Hematopoietic multipotent progenitor cell (in vitro differentiated cells): ENCODE results near the gene VAV1. TPM values are rescaled to one million over a fixed set of nuclear protein-coding genes. Genes with fewer than 3 reads are reported as not detected.

Experiments
- DNase-seq, 3 donors: peaks; one replicate each; pipeline ENCODE4 v3.0.0-alpha.2; 2011 to 2015; ENCODE audit warnings: low read depth in 2 of 3, low spot score in 2 of 3
- total RNA-seq: library from RNA; depleted of rRNA; stranded (reverse); fragments of >200 nt; gene quantifications from one replicate; pipeline ENCODE4 v1.2.3, GENCODE V29; 2012

Gene VAV1
- total RNA-seq, 1 donor, result 77.0 TPM

GRCh38 chr19:6877766-6878165, 105.3 kb downstream of the VAV1 start:
- no peak for DNase-seq

- DNase-seq, result no peak
Observed at GRCh38 chr19:6886277-6886897, 113.9 kb downstream of the VAV1 start.

- peak in 2 of 3 donors; percentile 35 to 66 for DNase-seq
Observed at GRCh38 chr19:6887316-6887715, 114.8 kb downstream of the VAV1 start, which contains the start of gene ADGRE1. Gene ADGRE1, plus strand, starts transcription at chr19:6887579. Its CDS starts 30 bp downstream, at chr19:6887609.

- no peak for DNase-seq
Observed at GRCh38 chr19:6888967-6889366, 116.5 kb downstream of the VAV1 start.

DNA sequence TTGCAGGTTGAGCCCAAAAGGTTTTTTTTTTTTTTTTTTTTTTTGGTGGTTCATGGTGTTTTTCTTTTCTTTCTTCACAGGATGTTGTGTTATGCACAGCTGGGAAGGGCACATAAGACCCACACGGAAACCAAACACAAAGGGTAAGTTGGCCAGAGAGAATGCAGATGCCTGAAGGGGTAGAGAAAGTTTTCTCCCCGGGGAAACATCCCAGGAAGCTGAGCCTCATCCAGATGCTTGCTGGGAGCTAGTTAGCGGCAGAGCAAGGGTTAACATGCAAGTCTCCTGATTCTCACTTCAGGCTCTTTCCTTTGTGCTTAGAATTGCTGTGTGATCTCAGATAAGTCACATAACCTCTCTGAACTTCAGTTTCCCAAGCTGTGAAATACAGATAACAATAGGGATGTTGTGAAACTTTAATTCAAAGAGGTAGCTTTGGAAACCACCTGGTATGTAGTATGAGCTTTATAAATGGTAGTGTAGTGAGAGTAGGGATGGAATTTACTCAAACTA, 117.9 kb downstream of the VAV1 start:
- DNase-seq, result no peak

DNA sequence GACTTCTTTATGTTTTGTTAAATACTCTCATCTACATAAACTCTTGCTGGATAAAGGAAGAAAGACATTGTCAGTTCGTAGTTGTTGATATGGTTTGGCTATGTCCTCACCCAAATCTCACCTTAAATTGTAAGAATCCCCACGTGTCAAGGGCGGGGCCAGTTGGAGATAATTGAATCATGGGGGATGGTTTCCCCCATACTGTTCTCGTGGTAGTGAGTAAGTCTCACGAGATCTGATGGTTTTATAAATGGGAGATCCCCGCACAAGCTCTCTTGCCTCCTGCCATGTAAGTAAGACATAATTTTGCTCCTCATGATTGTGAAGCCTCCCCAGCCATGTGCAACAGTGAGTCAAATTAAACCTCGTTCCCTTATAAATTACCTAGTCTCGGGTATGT, 118.4 kb downstream of the VAV1 start:
- no peak for DNase-seq

- peak in 2 of 3 donors; percentile 67 to 92 for DNase-seq
Observed at GRCh38 chr19:6891761-6892385, 119.4 kb downstream of the VAV1 start.

DNA sequence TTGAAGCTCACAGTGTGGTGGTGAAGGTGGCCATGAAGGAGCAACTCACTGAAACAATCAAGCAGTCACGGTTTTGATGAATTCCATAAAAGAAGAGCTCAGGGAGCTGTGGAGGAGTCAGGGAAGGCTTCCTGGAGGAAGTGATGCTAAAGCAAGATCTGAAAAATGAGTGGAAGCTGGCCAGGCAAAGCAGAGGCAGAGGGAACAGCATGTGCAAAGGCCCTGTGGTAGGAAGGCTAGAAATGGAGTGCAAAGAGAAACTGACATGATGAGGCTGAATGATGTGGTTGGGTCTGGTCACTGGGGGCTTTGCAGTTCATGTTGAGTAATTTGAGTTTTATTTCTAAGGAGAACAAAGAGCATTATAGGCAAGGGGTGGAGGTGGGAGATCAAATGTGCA, 121.8 kb downstream of the VAV1 start:
- no peak for DNase-seq

DNA sequence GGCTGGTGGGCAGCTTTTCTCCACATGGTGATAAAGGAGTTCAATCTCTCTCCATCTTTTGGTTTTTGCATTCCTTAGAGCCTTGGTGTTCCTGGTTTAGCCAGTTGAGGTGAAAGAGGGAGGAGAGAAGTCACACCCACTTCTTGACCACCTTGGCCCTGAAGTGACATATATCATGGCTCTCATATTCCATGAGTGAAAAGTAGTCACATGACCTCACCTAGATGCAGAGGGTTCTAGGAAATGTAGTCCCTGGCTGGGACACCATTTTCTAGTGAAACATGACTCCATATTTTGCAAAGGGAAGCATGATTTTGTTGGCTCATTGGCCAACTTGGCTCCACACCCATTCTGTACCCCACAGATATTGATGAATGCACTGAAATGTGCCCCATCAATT, 130.9 kb downstream of the VAV1 start:
- DNase-seq, result no peak

GRCh38 chr19:6906559-6907060, 134.1 kb downstream of the VAV1 start:
- DNase-seq, result peak in 1 of 3 donors; percentile 57

Other genes with a start within 250 kb of the VAV1 start
- 2.2 TPM for gene TNFSF9, start 241.7 kb upstream of the VAV1 start, total RNA-seq
- gene CD70, start 181.6 kb upstream of the VAV1 start, total RNA-seq, result 0.27 TPM
- 0.27 TPM for gene TNFSF14, start 102.5 kb upstream of the VAV1 start, total RNA-seq
- gene C3, start 52.1 kb upstream of the VAV1 start, total RNA-seq, result under 0.01 TPM
- 45.8 TPM for gene GPR108, start 35.1 kb upstream of the VAV1 start, total RNA-seq
- 8.3 TPM for gene TRIP10, start 33.0 kb upstream of the VAV1 start, total RNA-seq
- 8.9 TPM for gene SH2D3A, start 5.3 kb upstream of the VAV1 start, total RNA-seq
- 44.7 TPM for gene ADGRE1, start 114.9 kb downstream of the VAV1 start, total RNA-seq
- not detected for gene MBD3L2B, start 248.7 kb downstream of the VAV1 start, total RNA-seq